ENCODE results near the gene RAB6C.
"Not testable (repeated sequence)": the region's sequence is repeated elsewhere in the genome, so short reads cannot be mapped to it uniquely, and the experiment has no call there.

The RAB6C gene

DNA sequence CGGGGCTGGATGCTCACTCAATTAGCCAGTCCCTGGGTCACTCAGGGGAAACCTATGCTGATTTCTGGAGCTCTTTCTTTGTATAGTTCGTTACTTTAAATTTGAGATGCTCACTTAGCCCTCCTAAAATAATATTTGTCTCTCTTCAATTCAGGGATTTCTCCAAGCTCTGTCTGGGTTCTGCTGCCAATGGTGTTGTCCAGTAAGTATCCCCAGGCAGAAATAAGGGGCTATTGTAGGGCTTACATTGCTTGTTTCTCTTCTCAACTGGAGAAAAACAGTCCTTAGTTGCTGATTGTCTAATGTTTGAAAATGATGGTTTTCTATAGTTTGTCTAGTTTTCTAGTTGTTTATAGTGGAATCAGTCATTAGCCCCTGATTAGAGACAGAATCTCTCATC lies 5.0 kb downstream of the RAB6C start:
- ChIA-PET CTCF (no interaction called here), POLR2A (ENCODE audit: low non-redundant PET) (interaction anchor here (0.6 kb wide), 1 partner anchor 929 kb away, joined by 3 read pairs; no protein-coding TSS in a partner anchor)
- no peak for DNase-seq (ENCODE audit: low spot score)
- TF ChIP-seq, protein P1, sequence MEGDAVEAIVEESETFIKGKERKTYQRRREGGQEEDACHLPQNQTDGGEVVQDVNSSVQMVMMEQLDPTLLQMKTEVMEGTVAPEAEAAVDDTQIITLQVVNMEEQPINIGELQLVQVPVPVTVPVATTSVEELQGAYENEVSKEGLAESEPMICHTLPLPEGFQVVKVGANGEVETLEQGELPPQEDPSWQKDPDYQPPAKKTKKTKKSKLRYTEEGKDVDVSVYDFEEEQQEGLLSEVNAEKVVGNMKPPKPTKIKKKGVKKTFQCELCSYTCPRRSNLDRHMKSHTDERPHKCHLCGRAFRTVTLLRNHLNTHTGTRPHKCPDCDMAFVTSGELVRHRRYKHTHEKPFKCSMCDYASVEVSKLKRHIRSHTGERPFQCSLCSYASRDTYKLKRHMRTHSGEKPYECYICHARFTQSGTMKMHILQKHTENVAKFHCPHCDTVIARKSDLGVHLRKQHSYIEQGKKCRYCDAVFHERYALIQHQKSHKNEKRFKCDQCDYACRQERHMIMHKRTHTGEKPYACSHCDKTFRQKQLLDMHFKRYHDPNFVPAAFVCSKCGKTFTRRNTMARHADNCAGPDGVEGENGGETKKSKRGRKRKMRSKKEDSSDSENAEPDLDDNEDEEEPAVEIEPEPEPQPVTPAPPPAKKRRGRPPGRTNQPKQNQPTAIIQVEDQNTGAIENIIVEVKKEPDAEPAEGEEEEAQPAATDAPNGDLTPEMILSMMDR (conservative IDR thresholded peaks at IDR 0.05; ENCODE audit: low read depth) = no peak
- H3K27ac ChIP-seq = no peak overlapping the region

DNA sequence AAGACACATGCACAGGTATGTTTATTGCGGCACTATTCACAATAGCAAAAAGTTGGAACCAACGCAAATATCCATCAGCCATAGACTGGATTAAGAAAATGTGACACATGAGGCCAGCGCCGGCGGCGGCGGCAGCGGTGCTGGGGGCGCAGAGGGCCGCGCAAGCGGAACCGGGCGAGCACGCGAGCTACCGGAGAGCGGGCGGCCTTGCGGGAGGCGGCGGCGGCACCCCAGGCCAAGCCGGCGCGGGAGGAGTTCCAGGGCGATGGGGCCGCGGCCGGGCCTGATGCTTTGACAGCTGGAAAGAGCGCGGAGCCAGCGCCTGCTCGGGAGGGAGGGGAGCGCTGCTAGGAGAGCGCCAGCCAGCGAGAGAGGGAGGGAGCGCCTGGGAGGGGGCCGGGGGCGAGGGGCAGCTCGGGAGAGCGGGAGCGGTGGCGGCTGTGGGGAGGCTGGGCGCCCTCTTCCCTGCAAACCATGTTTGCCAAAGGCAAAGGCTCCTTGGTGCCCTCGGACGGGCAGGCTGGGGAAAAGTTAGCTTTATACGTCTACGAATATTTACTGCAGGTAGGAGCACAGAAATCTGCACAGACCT lies 13.0 kb downstream of the RAB6C start:
- CTCF ChIA-PET; DNase-seq (ENCODE audit: low spot score): not testable (repeated sequence)

DNA sequence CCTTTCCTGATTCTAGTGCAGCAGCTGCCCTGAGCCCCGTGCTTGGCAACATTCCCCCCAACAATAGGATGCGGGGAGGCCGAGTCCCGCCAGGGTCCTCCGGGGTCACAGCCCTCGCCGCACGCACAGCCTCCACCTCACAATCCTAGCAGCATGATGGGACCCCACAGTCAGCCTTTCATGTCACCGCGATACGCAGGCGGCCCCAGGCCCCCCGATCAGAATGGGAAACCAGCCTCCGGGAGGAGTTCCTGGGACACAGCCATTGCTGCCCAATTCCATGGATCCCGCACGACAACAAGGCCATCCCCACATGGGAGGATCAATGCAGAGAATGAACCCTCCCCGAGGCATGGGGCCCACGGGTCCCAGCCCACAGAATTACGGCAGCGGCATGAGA lies 13.7 kb downstream of the RAB6C start:
- CTCF ChIA-PET; DNase-seq (ENCODE audit: low spot score); H3K27ac ChIP-seq; POLR2A ChIA-PET (ENCODE audit: low non-redundant PET): not testable (repeated sequence)

More for the DNA sequence above, 13.0 kb downstream of the RAB6C start:
- POLR2A ChIA-PET (ENCODE audit: low non-redundant PET); H3K27ac ChIP-seq: not testable (repeated sequence)

DNA sequence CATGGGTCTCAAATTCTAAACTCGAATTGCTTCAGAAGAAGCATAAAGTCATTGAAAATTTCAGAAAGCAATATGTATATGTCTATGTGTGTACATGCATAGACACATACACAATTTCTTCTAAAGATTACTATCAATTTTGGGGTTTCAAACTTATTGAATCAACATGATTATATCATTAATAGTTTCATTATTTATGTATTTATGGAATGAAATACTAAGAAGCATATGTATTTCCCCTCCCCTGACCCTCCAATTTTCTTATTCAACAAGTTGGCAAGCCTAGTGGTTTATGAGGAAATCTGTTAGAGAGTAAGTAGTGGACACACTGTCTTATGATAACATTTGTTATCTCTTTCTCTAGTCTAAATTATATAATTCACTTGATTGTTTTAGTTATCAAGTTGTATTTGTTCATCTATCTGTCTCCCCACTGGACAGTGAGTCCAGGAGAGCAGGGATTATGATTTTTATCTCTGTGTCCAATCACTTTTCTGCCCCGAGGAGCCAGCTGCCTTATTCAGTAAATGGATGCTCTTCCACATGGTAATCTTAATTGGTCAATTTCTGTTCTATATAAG lies 17.3 kb downstream of the RAB6C start:
- DNase-seq (ENCODE audit: low spot score); POLR2A ChIA-PET (ENCODE audit: low non-redundant PET); H3K27ac ChIP-seq; CTCF ChIA-PET: not testable (repeated sequence)

DNA sequence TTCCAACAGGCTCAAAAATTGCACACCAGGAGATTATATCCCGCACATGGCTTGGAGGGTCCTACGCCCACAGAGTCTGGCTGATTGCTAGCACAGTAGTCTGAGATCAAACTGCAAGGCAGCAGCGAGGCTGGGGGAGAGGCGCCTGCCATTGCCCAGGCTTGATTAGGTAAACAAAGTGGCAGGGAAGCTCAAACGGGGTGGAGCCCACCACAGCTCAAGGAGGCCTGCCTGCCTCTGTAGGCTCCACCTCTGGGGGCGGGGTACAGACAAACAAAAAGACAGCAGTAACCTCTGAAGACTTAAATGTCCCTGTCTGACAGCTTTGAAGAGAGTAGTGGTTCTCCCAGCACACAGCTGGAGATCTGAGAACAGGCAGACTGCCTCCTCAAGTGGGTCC lies 19.3 kb downstream of the RAB6C start:
- H3K27ac ChIP-seq; POLR2A ChIA-PET (ENCODE audit: low non-redundant PET); DNase-seq (ENCODE audit: low spot score); CTCF ChIA-PET: not testable (repeated sequence)

DNA sequence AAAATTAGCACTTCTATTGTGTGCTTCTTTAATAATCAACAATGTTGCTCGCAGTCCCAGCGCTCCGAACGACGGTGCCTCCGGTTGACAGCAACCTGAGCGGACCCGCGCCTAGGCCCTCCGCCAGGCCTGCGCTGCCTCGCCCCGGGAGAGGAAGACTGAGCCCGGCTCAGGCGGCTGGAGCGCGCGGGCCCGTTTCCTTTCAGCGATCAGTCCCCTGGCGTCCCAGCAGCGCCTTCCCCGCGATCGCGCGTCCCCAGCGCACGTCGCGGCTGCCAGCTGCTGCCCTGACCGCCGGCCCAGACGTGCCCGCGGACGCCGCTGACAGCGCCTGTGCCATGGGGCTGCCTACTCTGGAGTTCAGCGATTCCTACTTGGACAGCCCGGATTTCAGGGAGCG lies 26.4 kb downstream of the RAB6C start:
- DNase-seq (ENCODE audit: low spot score); CTCF ChIA-PET; H3K27ac ChIP-seq; POLR2A ChIA-PET (ENCODE audit: low non-redundant PET): not testable (repeated sequence)

DNA sequence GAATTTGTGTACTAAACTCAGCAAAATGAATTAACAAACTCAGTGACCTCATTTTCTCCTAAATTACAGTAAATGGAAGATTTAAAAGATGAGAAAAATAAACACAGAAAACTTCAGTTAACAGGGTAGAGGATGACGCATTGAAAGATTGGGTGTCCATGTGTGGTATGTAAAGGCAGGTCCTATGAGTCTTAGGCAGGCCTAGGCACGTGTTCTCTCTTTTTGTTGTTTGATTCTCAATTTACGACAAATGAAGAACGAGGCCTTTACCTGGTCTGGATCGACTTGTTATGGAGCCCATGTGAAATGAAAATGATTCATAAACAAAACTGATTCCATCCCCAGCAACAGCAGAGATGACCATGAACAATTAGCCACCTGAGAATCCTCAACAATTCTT lies 37.2 kb downstream of the RAB6C start:
- CTCF ChIA-PET = interaction anchor here (0.6 kb wide), 1 partner anchor 26 kb away, joined by 3 read pairs; no protein-coding TSS in a partner anchor
- POLR2A ChIA-PET (ENCODE audit: low non-redundant PET); DNase-seq (ENCODE audit: low spot score); H3K27ac ChIP-seq: not testable (repeated sequence)

DNA sequence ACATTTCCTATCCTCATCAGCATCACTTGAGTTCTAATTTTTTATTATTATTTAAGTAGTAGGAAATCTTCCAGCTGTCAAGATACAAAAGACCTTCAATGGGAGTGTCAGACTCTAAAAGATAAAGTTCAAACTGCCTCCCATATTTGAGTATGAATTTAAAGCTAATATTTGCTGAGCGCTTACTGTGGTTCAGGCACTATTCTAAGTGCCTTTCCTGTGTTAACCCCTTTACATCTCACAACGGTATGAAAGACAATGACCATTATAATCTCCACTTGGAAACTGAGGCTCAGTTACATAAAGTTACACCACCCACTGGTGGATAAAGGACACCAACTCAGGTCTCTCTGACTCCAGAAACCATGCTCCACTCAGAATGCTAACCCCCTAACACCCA lies 39.9 kb downstream of the RAB6C start:
- ChIA-PET POLR2A (ENCODE audit: low non-redundant PET) (no interaction called here), CTCF (interaction anchor here (0.7 kb wide), 1 partner anchor 110 kb away, joined by 3 read pairs; the partner anchor contains the start of gene POTEF)
- TF ChIP-seq, protein P1 (conservative IDR thresholded peaks at IDR 0.05; ENCODE audit: low read depth) = no peak
- no peak overlapping the region for H3K27ac ChIP-seq
- DNase-seq (ENCODE audit: low spot score) = no peak

DNA sequence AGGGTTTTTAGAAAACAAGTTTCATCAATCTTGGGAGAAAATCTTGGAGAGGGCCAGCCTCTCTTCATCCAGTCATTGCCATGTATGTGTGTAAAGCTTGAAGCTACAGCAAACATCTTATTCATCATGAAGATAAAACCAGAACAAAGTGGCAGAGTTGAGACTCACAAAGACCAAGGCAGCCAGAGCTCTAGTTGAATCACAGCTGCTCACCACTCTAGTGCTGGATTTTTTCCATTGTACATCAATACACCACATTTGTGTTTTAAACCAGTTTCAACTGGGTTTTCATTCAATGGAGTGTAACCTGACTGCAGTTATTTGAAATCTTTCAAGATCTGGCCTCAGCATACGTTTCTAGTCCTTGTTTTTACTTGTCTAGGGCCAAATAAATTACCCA lies 40.6 kb downstream of the RAB6C start:
- POLR2A ChIA-PET (ENCODE audit: low non-redundant PET); DNase-seq (ENCODE audit: low spot score): not testable (repeated sequence)
- CTCF ChIA-PET = interaction anchor here (0.7 kb wide), 1 partner anchor 512 kb away, joined by 3 read pairs; no protein-coding TSS in a partner anchor

DNA sequence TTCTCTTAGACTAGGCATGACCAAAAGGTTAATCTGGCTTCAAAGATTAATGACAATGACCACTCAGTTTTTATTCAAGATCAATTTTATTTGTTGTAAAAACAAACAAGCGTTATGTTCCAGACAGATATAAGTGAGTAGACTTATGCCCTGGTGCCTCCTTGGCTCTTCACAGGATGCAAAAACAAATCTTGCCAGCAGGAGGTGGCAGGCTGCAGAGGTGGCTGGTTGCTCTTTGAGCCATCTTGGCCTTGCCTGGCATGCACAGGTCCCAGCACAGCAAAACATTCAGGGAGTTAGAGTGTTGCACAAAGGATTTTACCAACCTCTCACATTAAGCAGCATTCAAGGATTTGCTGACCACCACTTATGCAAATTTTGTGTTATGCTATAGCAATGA lies 46.5 kb downstream of the RAB6C start:
- POLR2A ChIA-PET (ENCODE audit: low non-redundant PET); H3K27ac ChIP-seq; DNase-seq (ENCODE audit: low spot score); CTCF ChIA-PET: not testable (repeated sequence)

More for the DNA sequence above, 40.6 kb downstream of the RAB6C start:
- H3K27ac ChIP-seq = not testable (repeated sequence)
